B cell (primary cell): ENCODE data around the gene ELL. TPM values are rescaled to one million over a fixed set of nuclear protein-coding genes. Genes with fewer than 3 reads are reported as not detected.

Experiments
- ATAC-seq: fragments of 200-7000 bp; cut with Tn5 transposase; one replicate; pipeline ENCODE4 v1.10.0; 2021; ENCODE audit warnings: low read depth, mild to moderate bottlenecking, moderate number of reproducible peaks, moderate library complexity
- CTCF ChIA-PET: fragments of 350-600 bp; sonication (Branson Sonifier 250); formaldehyde crosslinking; loops from one replicate; lab custom pipeline; 2021; ENCODE audit warnings: antibody characterized with exemption, inconsistent platforms; lab: Charles Lee
- POLR2A ChIA-PET: fragments of 350-600 bp; sonication (Branson Sonifier 250); formaldehyde crosslinking; loops from one replicate; lab custom pipeline; 2021; ENCODE audit warnings: antibody characterized with exemption; lab: Charles Lee
- DNase-seq: peaks from one replicate; pipeline ENCODE4 v3.0.0; 2013
- H2AFZ ChIP-seq: 2 replicates; pipeline ENCODE4 v1.6.1; 2012; ENCODE audit warnings: mild to moderate bottlenecking, low read depth, low read length; ENCODE audit not compliant: insufficient read depth, poor library complexity, severe bottlenecking
- H3K27ac ChIP-seq, 2 donors: 1 replicate in 1 of 2; 2 replicates in 1 of 2; pipeline ENCODE4 v1.5.1; 2012 to 2013; ENCODE audit warnings: low read length in 2 of 2, mild to moderate bottlenecking in 2 of 2, moderate library complexity in 1 of 2
- H3K27me3 ChIP-seq, 4 experiments: fragments of 200-600 bp in 1 of 4; sonication (generic) in 1 of 4; replicated peaks in 1 of 4; 1 replicate in 2 of 4; 2 replicates in 2 of 4; pipeline versions ENCODE4 v1.6.1 to v1.7.0; 2013 to 2016; ENCODE audit warnings: low read length in 3 of 4, mild to moderate bottlenecking in 2 of 4, mixed read lengths in 1 of 4, moderate library complexity in 1 of 4; ENCODE audit not compliant: insufficient read depth in 4 of 4, control insufficient read depth in 3 of 4; ENCODE audit errors: control extremely low read depth in 1 of 4
- H3K36me3 ChIP-seq, 2 experiments: replicated peaks in 1 of 2; 1 replicate in 1 of 2; 2 replicates in 1 of 2; pipeline versions ENCODE4 v1.6.1 to v1.7.1; 2013; ENCODE audit warnings: low read length in 1 of 2; ENCODE audit not compliant: insufficient read depth in 2 of 2, control insufficient read depth in 1 of 2; ENCODE audit errors: control extremely low read depth in 1 of 2, extremely low read depth in 1 of 2
- H3K4me1 ChIP-seq, 2 donors: fragments of 200-600 bp in 1 of 2; sonication (generic) in 1 of 2; 1 replicate in 1 of 2; 2 replicates in 1 of 2; pipeline versions ENCODE4 v1.5.1 to v1.6.1; 2013 to 2017; ENCODE audit warnings: low read length in 2 of 2; ENCODE audit not compliant: control insufficient read depth in 2 of 2, insufficient read depth in 2 of 2
- H3K4me2 ChIP-seq: replicated peaks from 2 replicates; pipeline ENCODE3; 2012; ENCODE audit warnings: mild to moderate bottlenecking, low read depth, low read length; ENCODE audit not compliant: poor library complexity, severe bottlenecking
- H3K4me3 ChIP-seq, 5 experiments: fragments of 200-600 bp in 1 of 5; sonication (generic) in 1 of 5; 1 replicate in 3 of 5; 2 replicates in 2 of 5; pipeline versions ENCODE4 v1.5.1 to v1.7.0; 2011 to 2016; ENCODE audit warnings: low read length in 4 of 5, mild to moderate bottlenecking in 4 of 5, low read depth in 2 of 5, control low read depth in 1 of 5, moderate library complexity in 1 of 5; ENCODE audit not compliant: insufficient read depth in 1 of 5; ENCODE audit errors: control extremely low read depth in 1 of 5, extremely low read depth in 1 of 5
- H3K79me2 ChIP-seq: fragments of 200-600 bp; sonication (generic); one replicate; pipeline ENCODE4 v1.6.0; 2016; ENCODE audit warnings: low read length; ENCODE audit not compliant: control insufficient read depth, insufficient read depth
- H3K9ac ChIP-seq: fragments of 200-600 bp; sonication (generic); 2 replicates; pipeline ENCODE4 v1.6.1; 2017; ENCODE audit warnings: mild to moderate bottlenecking, low read length, moderate library complexity
- H3K9me3 ChIP-seq, 3 donors: one replicate each; pipeline versions ENCODE4 v1.6.1 to v1.7.1; 2013; ENCODE audit warnings: low read length in 2 of 3; ENCODE audit not compliant: control insufficient read depth in 2 of 3, insufficient read depth in 1 of 3; ENCODE audit errors: control extremely low read depth in 1 of 3
- H4K20me1 ChIP-seq: 2 replicates; pipeline ENCODE4 v1.6.0; 2012; ENCODE audit warnings: mild to moderate bottlenecking, low read length; ENCODE audit not compliant: insufficient read depth, control insufficient read depth, poor library complexity, severe bottlenecking
- H3K27ac Mint-ChIP-seq: one replicate; pipeline ENCODE4 v1.8.0; 2021; ENCODE audit warnings: mixed read lengths
- H3K27me3 Mint-ChIP-seq: one replicate; pipeline ENCODE4 v1.8.0; 2021; ENCODE audit warnings: mixed read lengths
- H3K4me1 Mint-ChIP-seq: one replicate; pipeline ENCODE4 v1.8.0; 2021; ENCODE audit warnings: mixed read lengths
- H3K4me3 Mint-ChIP-seq: one replicate; pipeline ENCODE4 v1.8.0; 2021; ENCODE audit warnings: mixed read lengths
- H3K9me3 Mint-ChIP-seq: one replicate; pipeline ENCODE4 v1.8.0; 2022; ENCODE audit warnings: mixed read lengths; ENCODE audit not compliant: insufficient read depth
- EZH2 ChIP-seq: IDR thresholded peaks from 2 replicates; pipeline ENCODE4 v1.6.1; 2012; ENCODE audit warnings: borderline replicate concordance, low read depth, mild to moderate bottlenecking, moderate library complexity, low read length; ENCODE audit not compliant: insufficient read depth, poor library complexity, severe bottlenecking
- WGBS: methylation state at CpG from one replicate; pipeline ENCODE4 v1.1.5; 2013; ENCODE audit warnings: missing lambda C conversion rate; ENCODE audit not compliant: insufficient coverage; 5-methylcytosine and 5-hydroxymethylcytosine counted together
- intact Hi-C: fragments of 100-400 bp; cut with micrococcal nuclease; formaldehyde crosslinking; loops from one replicate; pipeline ENCODE4 v1.10.0; 2022
- polyA plus RNA-seq: library from polyadenylated mRNA; depleted of rRNA; stranded (reverse); fragments of >200 nt; gene quantifications from 2 replicates; pipeline ENCODE4 v1.2.3, GENCODE V29; 2012
- total RNA-seq, 2 donors: library from RNA; stranded (reverse); fragments of 120-200 nt in 1 of 2; gene quantifications; 1 replicate in 1 of 2; 2 replicates in 1 of 2; pipeline versions ENCODE4 v1.2.3 to v1.2.4, GENCODE V29; 2013 to 2022
- TF ChIP-seq, protein P1 (sequence below): fragments of 200-600 bp; IDR thresholded peaks from one replicate; pipeline ENCODE4 v1.8.0; 2022; ENCODE audit warnings: antibody characterized with exemption, mild to moderate bottlenecking

The ELL gene
- total and polyA plus RNA-seq, 2 donors (not counting 1 experiment from before 2014, with no cell fraction given): 21.2 to 31.4 TPM

- peaks cover 0 to 42% of the 10 kb centered on the region in 2 experiments for H3K36me3 ChIP-seq
- WGBS: 98% methylated on average over 6 of the region's 6 CpGs
- intact Hi-C loops: no loop called here
- H4K20me1 ChIP-seq: peaks cover 77% of the 10 kb centered on the region
- no peaks in the 10 kb centered on the region for H3K9me3 Mint-ChIP-seq
- H3K4me1 ChIP-seq: no peaks in the 10 kb centered on the region
- H3K4me3 Mint-ChIP-seq: no peak overlapping the region
- H3K27me3 ChIP-seq: no peaks in the 10 kb centered on the region
- TF ChIP-seq EZH2: no peak
- TF ChIP-seq, protein P1, sequence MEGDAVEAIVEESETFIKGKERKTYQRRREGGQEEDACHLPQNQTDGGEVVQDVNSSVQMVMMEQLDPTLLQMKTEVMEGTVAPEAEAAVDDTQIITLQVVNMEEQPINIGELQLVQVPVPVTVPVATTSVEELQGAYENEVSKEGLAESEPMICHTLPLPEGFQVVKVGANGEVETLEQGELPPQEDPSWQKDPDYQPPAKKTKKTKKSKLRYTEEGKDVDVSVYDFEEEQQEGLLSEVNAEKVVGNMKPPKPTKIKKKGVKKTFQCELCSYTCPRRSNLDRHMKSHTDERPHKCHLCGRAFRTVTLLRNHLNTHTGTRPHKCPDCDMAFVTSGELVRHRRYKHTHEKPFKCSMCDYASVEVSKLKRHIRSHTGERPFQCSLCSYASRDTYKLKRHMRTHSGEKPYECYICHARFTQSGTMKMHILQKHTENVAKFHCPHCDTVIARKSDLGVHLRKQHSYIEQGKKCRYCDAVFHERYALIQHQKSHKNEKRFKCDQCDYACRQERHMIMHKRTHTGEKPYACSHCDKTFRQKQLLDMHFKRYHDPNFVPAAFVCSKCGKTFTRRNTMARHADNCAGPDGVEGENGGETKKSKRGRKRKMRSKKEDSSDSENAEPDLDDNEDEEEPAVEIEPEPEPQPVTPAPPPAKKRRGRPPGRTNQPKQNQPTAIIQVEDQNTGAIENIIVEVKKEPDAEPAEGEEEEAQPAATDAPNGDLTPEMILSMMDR: no peak
- no peak overlapping the region for H3K27ac ChIP-seq
- no peak overlapping the region for H3K9ac ChIP-seq
- POLR2A ChIA-PET: no interaction called here
- DNase-seq (no peak), ATAC-seq (no peak)
- no peak overlapping the region for H3K4me2 ChIP-seq
- CTCF ChIA-PET: interaction anchor here (9.0 kb wide), 1 partner anchor 15 kb away, joined by 85 read pairs; no protein-coding TSS in a partner anchor
- no peak overlapping the region for H3K4me3 ChIP-seq
- no peak overlapping the region for H3K27ac Mint-ChIP-seq
- H3K4me1 Mint-ChIP-seq: peaks cover 7% of the 10 kb centered on the region
- no peak overlapping the region for H2AFZ ChIP-seq
- H3K79me2 ChIP-seq: peaks cover 43% of the 10 kb centered on the region
- H3K9me3 ChIP-seq: no peaks in the 10 kb centered on the region
- no peaks in the 10 kb centered on the region for H3K27me3 Mint-ChIP-seq
Observed at GRCh38 chr19:18465964-18466339, 55.9 kb downstream of the ELL start.

- peaks cover 7% of the 10 kb centered on the region for H3K4me1 Mint-ChIP-seq
- POLR2A ChIA-PET: no interaction called here
- H3K27me3 Mint-ChIP-seq: no peaks in the 10 kb centered on the region
- Histone ChIP-seq H3K4me1 (no peaks in the 10 kb centered on the region), H3K27me3 (no peaks in the 10 kb centered on the region), H3K9ac (no peak overlapping the region), H3K79me2 (peaks cover 41% of the 10 kb centered on the region), H3K9me3 (no peaks in the 10 kb centered on the region), H3K27ac (no peak overlapping the region), H4K20me1 (peaks cover 77% of the 10 kb centered on the region), H3K4me3 (no peak overlapping the region), H2AFZ (no peak overlapping the region), H3K36me3 (peaks cover 0 to 44% of the 10 kb centered on the region in 2 experiments), H3K4me2 (no peak overlapping the region)
- TF ChIP-seq EZH2: no peak
- TF ChIP-seq, protein P1: no peak
- 98% methylated on average over 30 of the region's 30 CpGs for WGBS
- intact Hi-C loops: no loop called here
- CTCF ChIA-PET: interaction anchor here (9.0 kb wide), 1 partner anchor 15 kb away, joined by 85 read pairs; no protein-coding TSS in a partner anchor
- no peaks in the 10 kb centered on the region for H3K9me3 Mint-ChIP-seq
- no peak overlapping the region for H3K4me3 Mint-ChIP-seq
- no peak for ATAC-seq
- DNase-seq: no peak
- H3K27ac Mint-ChIP-seq: no peak overlapping the region
Observed at GRCh38 chr19:18465214-18465963, 56.5 kb downstream of the ELL start.
